H9 (cell line): ENCODE measurements around the gene GRB10. TPM values are rescaled to one million over a fixed set of nuclear protein-coding genes. Genes with fewer than 3 reads are reported as not detected.

Source experiments
- DNase-seq: peaks from one replicate; pipeline ENCODE4 v3.0.0-alpha.2; 2017
- H2AFZ ChIP-seq: one replicate; pipeline ENCODE4 v1.6.1; 2013; ENCODE audit warnings: mild to moderate bottlenecking, low read length, control low read depth, moderate library complexity
- H2AK5ac ChIP-seq: 2 replicates; pipeline ENCODE4 v1.6.1; 2013; ENCODE audit warnings: low read length, control low read depth, mixed read lengths; ENCODE audit not compliant: insufficient read length
- H2BK120ac ChIP-seq: one replicate; pipeline ENCODE4 v1.6.1; 2013; ENCODE audit warnings: low read depth, mild to moderate bottlenecking, low read length, control low read depth, inconsistent platforms; ENCODE audit not compliant: poor library complexity, severe bottlenecking
- H2BK12ac ChIP-seq: 2 replicates; pipeline ENCODE4 v1.6.1; 2013; ENCODE audit warnings: low read length, control low read depth, mixed read lengths, low read depth; ENCODE audit not compliant: insufficient read length
- H2BK15ac ChIP-seq: 2 replicates; pipeline ENCODE4 v1.6.1; 2013; ENCODE audit warnings: low read depth, low read length, control low read depth
- H2BK20ac ChIP-seq: one replicate; pipeline ENCODE4 v1.6.1; 2013; ENCODE audit warnings: low read depth, mild to moderate bottlenecking, low read length, control low read depth, inconsistent platforms; ENCODE audit not compliant: poor library complexity, severe bottlenecking
- H2BK5ac ChIP-seq: 2 replicates; pipeline ENCODE4 v1.6.1; 2013; ENCODE audit warnings: low read length, control low read depth, mixed read lengths; ENCODE audit not compliant: insufficient read length
- H3K14ac ChIP-seq: 2 replicates; pipeline ENCODE4 v1.6.1; 2013; ENCODE audit warnings: low read length, control low read depth; ENCODE audit not compliant: insufficient read depth
- H3K18ac ChIP-seq: 2 replicates; pipeline ENCODE4 v1.6.1; 2013; ENCODE audit warnings: low read depth, mild to moderate bottlenecking, mixed read lengths, low read length, control low read depth; ENCODE audit not compliant: insufficient read length
- H3K23ac ChIP-seq: 2 replicates; pipeline ENCODE4 v1.6.1; 2013; ENCODE audit warnings: low read length, control low read depth, mixed read lengths, low read depth; ENCODE audit not compliant: insufficient read length
- H3K23me2 ChIP-seq: 2 replicates; pipeline ENCODE4 v1.6.1; 2013; ENCODE audit warnings: low read depth, mild to moderate bottlenecking, mixed read lengths, low read length, control low read depth; ENCODE audit not compliant: insufficient read length, poor library complexity, severe bottlenecking
- H3K27ac ChIP-seq: 2 replicates; pipeline ENCODE4 v1.5.1; 2013; ENCODE audit warnings: low read length, control low read depth, mixed read lengths, low read depth; ENCODE audit not compliant: insufficient read length
- H3K27me3 ChIP-seq: 2 replicates; pipeline ENCODE4 v1.6.1; 2013; ENCODE audit warnings: low read length, control low read depth, inconsistent platforms; ENCODE audit not compliant: insufficient read depth
- H3K4ac ChIP-seq: 2 replicates; pipeline ENCODE4 v1.6.1; 2013; ENCODE audit warnings: low read depth, mild to moderate bottlenecking, control low read depth, inconsistent platforms, low read length, moderate library complexity
- H3K4me1 ChIP-seq: 2 replicates; pipeline ENCODE4 v1.6.1; 2013; ENCODE audit warnings: low read length, control low read depth, inconsistent platforms; ENCODE audit not compliant: insufficient read depth
- H3K4me2 ChIP-seq: 2 replicates; pipeline ENCODE4 v1.6.1; 2013; ENCODE audit warnings: low read length, control low read depth, mixed read lengths; ENCODE audit not compliant: insufficient read length, insufficient read depth
- H3K56ac ChIP-seq: 2 replicates; pipeline ENCODE4 v1.6.1; 2013; ENCODE audit warnings: low read depth, mild to moderate bottlenecking, mixed read lengths, low read length, control low read depth; ENCODE audit not compliant: insufficient read length
- H3K79me1 ChIP-seq: 2 replicates; pipeline ENCODE4 v1.6.1; 2013; ENCODE audit warnings: low read depth, mild to moderate bottlenecking, moderate library complexity, low read length, control low read depth, inconsistent platforms; ENCODE audit not compliant: insufficient read depth, poor library complexity, severe bottlenecking
- H3K79me2 ChIP-seq: 2 replicates; pipeline ENCODE4 v1.6.1; 2013; ENCODE audit warnings: low read length, control low read depth, inconsistent platforms; ENCODE audit not compliant: insufficient read depth
- H3K9ac ChIP-seq: 2 replicates; pipeline ENCODE4 v1.6.1; 2013; ENCODE audit warnings: low read length, control low read depth, mixed read lengths; ENCODE audit not compliant: insufficient read length; ENCODE audit errors: extremely low read depth
- H3K9me3 ChIP-seq: one replicate; pipeline ENCODE4 v1.6.1; 2013; ENCODE audit warnings: low read depth, low read length, inconsistent platforms; ENCODE audit not compliant: control insufficient read depth
- H3T11ph ChIP-seq: one replicate; pipeline ENCODE4 v1.6.1; 2013; ENCODE audit warnings: mild to moderate bottlenecking, low read length, control low read depth, inconsistent platforms
- H4K20me1 ChIP-seq: one replicate; pipeline ENCODE4 v1.6.1; 2013; ENCODE audit not compliant: control insufficient read depth, insufficient read length, insufficient read depth
- H4K5ac ChIP-seq: 2 replicates; pipeline ENCODE4 v1.6.1; 2013; ENCODE audit warnings: low read depth, mild to moderate bottlenecking, mixed read lengths, low read length, control low read depth; ENCODE audit not compliant: insufficient read length
- H4K8ac ChIP-seq: replicated peaks from 2 replicates; pipeline ENCODE4 v1.6.1; 2013; ENCODE audit warnings: low read length, control low read depth, mixed read lengths, low read depth; ENCODE audit not compliant: insufficient read length
- H4K91ac ChIP-seq: 2 replicates; pipeline ENCODE4 v1.6.1; 2013; ENCODE audit warnings: low read depth, mild to moderate bottlenecking, moderate library complexity, mixed read lengths, low read length, control low read depth; ENCODE audit not compliant: insufficient read length
- H3K27ac Mint-ChIP-seq, 3 experiments: 2 replicates in 2 of 3; 3 replicates in 1 of 3; pipeline ENCODE4 v1.8.0; 2020 to 2021; ENCODE audit warnings: mixed read lengths in 3 of 3, mild to moderate bottlenecking in 1 of 3, moderate library complexity in 1 of 3
- H3K27me3 Mint-ChIP-seq: 2 replicates; pipeline ENCODE4 v1.8.0; 2021; ENCODE audit warnings: low read depth, mild to moderate bottlenecking, moderate library complexity, mixed read lengths
- H3K36me3 Mint-ChIP-seq, 3 experiments: 2 replicates in 2 of 3; 3 replicates in 1 of 3; pipeline ENCODE4 v1.8.0; 2020 to 2021; ENCODE audit warnings: low read depth in 3 of 3, mixed read lengths in 3 of 3; ENCODE audit not compliant: insufficient read depth in 1 of 3
- H3K4me1 Mint-ChIP-seq, 2 experiments: 2 replicates each; pipeline ENCODE4 v1.8.0; 2020; ENCODE audit warnings: mixed read lengths in 2 of 2
- H3K4me3 Mint-ChIP-seq, 2 experiments: 2 replicates in 1 of 2; 3 replicates in 1 of 2; pipeline ENCODE4 v1.8.0; 2020 to 2021; ENCODE audit warnings: mild to moderate bottlenecking in 2 of 2, mixed read lengths in 2 of 2, moderate library complexity in 1 of 2
- H3K9me3 Mint-ChIP-seq, 2 experiments: 2 replicates in 1 of 2; 3 replicates in 1 of 2; pipeline ENCODE4 v1.8.0; 2020; ENCODE audit warnings: mild to moderate bottlenecking in 2 of 2, mixed read lengths in 2 of 2, moderate library complexity in 1 of 2
- CTCF ChIP-seq: fragments of 200-600 bp; sonication (generic); conservative IDR thresholded peaks from 3 replicates; pipeline ENCODE4 v1.8.0; 2021; ENCODE audit warnings: antibody characterized with exemption, mild to moderate bottlenecking
- WGBS: extraction: QIAGEN DNeasy Blood & Tissue Kit; methylation state at CpG from one replicate; pipeline ENCODE4 v1.1.7; 2013; ENCODE audit warnings: missing lambda C conversion rate, low lambda C conversion rate, mixed read lengths; ENCODE audit not compliant: insufficient read length; ENCODE audit errors: extremely low coverage; 5-methylcytosine and 5-hydroxymethylcytosine counted together
- total RNA-seq: library from RNA; stranded (reverse); gene quantifications from 2 replicates; pipeline ENCODE4 v1.2.1, GENCODE V29; 2021

GRB10 gene
- total RNA-seq, 1 experiment from 2014 or later: 108 TPM

- Histone ChIP-seq H4K5ac (no peak overlapping the region), H3K9me3 (no peaks in the 10 kb centered on the region), H3K79me2 (peaks cover 29% of the 10 kb centered on the region; the same call in 1 of the 2 replicates), H2AFZ (no peak overlapping the region), H3K79me1 (peaks cover 3% of the 10 kb centered on the region), H3K4me2 (peak overlapping the region; percentile 41), H2AK5ac (no peak overlapping the region), H3K27me3 (no peaks in the 10 kb centered on the region), H4K8ac (peak overlapping the region; percentile 63), H3K4ac (no peak overlapping the region), H4K91ac (no peak overlapping the region), H3K27ac (peak overlapping the region; percentile 46), H3K4me1 (peaks cover 17% of the 10 kb centered on the region; the same call in 1 of the 2 replicates), H3T11ph (no peak overlapping the region), H2BK5ac (no peak overlapping the region), H3K23ac (no peak overlapping the region), H4K20me1 (no peaks in the 10 kb centered on the region), H3K56ac (no peak overlapping the region), H3K18ac (peak overlapping the region; percentile 63), H3K23me2 (no peaks in the 10 kb centered on the region), H3K14ac (no peak overlapping the region), H2BK120ac (no peak overlapping the region), H2BK15ac (no peak overlapping the region), H2BK20ac (no peak overlapping the region), H3K9ac (no peak overlapping the region), H2BK12ac (no peak overlapping the region)
- Mint-ChIP-seq H3K4me3 (no peak overlapping the region; a peak in 2 of 5 replicates), H3K4me1 (peaks cover 67 to 87% of the 10 kb centered on the region in 2 experiments), H3K27ac (peak overlapping the region; percentile 5 to 85 (median 14); a peak in 6 of 7 replicates), H3K27me3 (no peaks in the 10 kb centered on the region), H3K9me3 (peaks cover 22 to 53% of the 10 kb centered on the region in 2 experiments), H3K36me3 (peaks cover 26 to 80% (median 74%) of the 10 kb centered on the region in 3 experiments)
- DNase-seq: peak; percentile 46
- WGBS: no CpG with 5 or more reads among the region's 10 CpGs
- no peak for TF ChIP-seq CTCF
Observed at GRCh38 chr7:50768485-50769474, 13.9 kb downstream of the GRB10 start.
